GM12878 (cell line): Measurements from ENCODE around the gene HPSE2. TPM values are rescaled to one million over a fixed set of nuclear protein-coding genes. Genes with fewer than 3 reads are reported as not detected.

Source experiments
- BRCA1 ChIP-seq: IDR thresholded peaks from 2 replicates; pipeline ENCODE4 v1.6.1; 2011; ENCODE audit warnings: low read depth, low read length, improper control_type of control experiment
- CEBPB ChIP-seq, 2 experiments: fragments of 150-350 bp in 1 of 2; IDR thresholded peaks; 2 replicates each; pipeline ENCODE4 v1.6.1; 2012 to 2014; ENCODE audit warnings: low read depth in 2 of 2, low read length in 2 of 2, borderline replicate concordance in 1 of 2, inconsistent platforms in 1 of 2
- CTCF ChIP-seq, 3 experiments: IDR thresholded peaks in 2 of 3; conservative IDR thresholded peaks in 1 of 3; 2 replicates each; pipeline ENCODE4 v1.5.1; 2011; ENCODE audit warnings: low read depth in 3 of 3, low read length in 3 of 3, mild to moderate bottlenecking in 3 of 3, control low read depth in 2 of 3, moderate library complexity in 2 of 3, inconsistent platforms in 1 of 3, mixed read lengths in 1 of 3; ENCODE audit not compliant: control insufficient read depth in 2 of 3, insufficient read depth in 1 of 3; ENCODE audit errors: extremely low read depth in 1 of 3
- MYB ChIP-seq: fragments of 150-350 bp; IDR thresholded peaks from 2 replicates; pipeline ENCODE4 v1.6.1; 2014; ENCODE audit warnings: mild to moderate bottlenecking, low read depth, low read length, borderline replicate concordance
- SUZ12 ChIP-seq: fragments of 200-600 bp; sonication (generic); IDR thresholded peaks from one replicate; pipeline ENCODE4 v1.6.1; 2018; ENCODE audit warnings: antibody characterized with exemption, mild to moderate bottlenecking; ENCODE audit not compliant: unreplicated experiment
- USF2 ChIP-seq: IDR thresholded peaks from 2 replicates; pipeline ENCODE4 v1.6.1; 2011; ENCODE audit warnings: low read depth, low read length, improper control_type of control experiment, borderline replicate concordance
- ZBTB40 ChIP-seq: fragments of 450-650 bp; IDR thresholded peaks from 2 replicates; pipeline ENCODE4 v1.6.1; 2016; ENCODE audit warnings: mild to moderate bottlenecking, moderate library complexity, borderline replicate concordance
- ZNF687 ChIP-seq: fragments of 450-650 bp; IDR thresholded peaks from 2 replicates; pipeline ENCODE4 v1.6.1; 2017; ENCODE audit warnings: mild to moderate bottlenecking, moderate library complexity
- polyA plus RNA-seq, 11 experiments: library from polyadenylated mRNA; depleted of rRNA in 4 of 11; unstranded in 6 of 11; stranded (reverse) in 5 of 11; fragments of >200 nt; fragmentation: Nextera tagmentation in 4 of 11; fragmentation: Illumina TruSeq in 1 of 11; extraction: Ambion mirVana in 4 of 11; extraction: Trizol in 1 of 11; gene quantifications; 1 replicate in 1 of 11; 2 replicates in 10 of 11; pipeline versions ENCODE4 v1.2.1 to v1.2.3, GENCODE V29; 2011 to 2016; ENCODE audit warnings: inconsistent platforms in 2 of 11, missing spikeins in 2 of 11, low read depth in 1 of 11
- total RNA-seq, 4 experiments: library from RNA; depleted of rRNA in 3 of 4; stranded (reverse); fragments of >200 nt in 3 of 4; fragmentation: Illumina TruSeq in 1 of 4; extraction: Trizol in 1 of 4; gene quantifications; 2 replicates each; pipeline versions ENCODE4 v1.2.1 to v1.2.3, GENCODE V29; 2013 to 2021

HPSE2 gene
- total and polyA plus RNA-seq, 10 of the 15 experiments (the other 5 are each of a cell fraction or from before 2014, with no cell fraction given) = 0.06 TPM; not detected in 9

- TF ChIP-seq MYB (no peak), BRCA1 (no peak), CEBPB (IDR thresholded peaks at IDR 0.05; ENCODE audit: borderline replicate concordance in 1 of 2, low read depth in 2 of 2, low read length in 2 of 2) (no peak), CTCF (IDR thresholded peaks at IDR 0.05 in 2 of 3, conservative IDR thresholded peaks at IDR 0.05 in 1 of 3; ENCODE audit: control insufficient read depth in 2 of 3, extremely low read depth in 1 of 3, insufficient read depth in 1 of 3, low read depth in 3 of 3, low read length in 3 of 3) (peak; percentile 66 to 93 (median 78)), SUZ12 (no peak), ZBTB40 (no peak), ZNF687 (no peak), USF2 (no peak)
These were observed 809.9 kb downstream of the HPSE2 start (continued) for GRCh38 chr10:98425511-98426352.
